Panc1 (cell line): ENCODE results near the gene SPSB1.

Source experiments
- CTCF ChIP-seq: fragments of 450-650 bp; IDR thresholded peaks from 2 replicates; pipeline ENCODE4 v1.5.1; 2017; ENCODE audit warnings: mild to moderate bottlenecking
- POLR2AphosphoS5 ChIP-seq: IDR thresholded peaks from 2 replicates; pipeline ENCODE4 v1.6.1; 2012; ENCODE audit warnings: mild to moderate bottlenecking, low read depth, low read length, moderate library complexity

- TF ChIP-seq CTCF: no peak
- no peak for TF ChIP-seq POLR2AphosphoS5
Measured at GRCh38 chr1:9244501-9245229, 48.0 kb upstream of the SPSB1 start.
